Loucy (cell line): ENCODE measurements around the gene HMGCS1.

ENCODE experiments used
- H2AFZ ChIP-seq: fragments of 200-600 bp; sonication (generic); 2 replicates; pipeline ENCODE4 v1.6.0; 2016; ENCODE audit warnings: antibody characterized with exemption, mild to moderate bottlenecking, low read length, moderate library complexity
- H3F3A ChIP-seq: fragments of 200-600 bp; 2 replicates; pipeline ENCODE4 v1.6.0; 2016; ENCODE audit warnings: antibody characterized with exemption, low read depth, mild to moderate bottlenecking
- H3K27me3 ChIP-seq: fragments of 200-600 bp; sonication (generic); 2 replicates; pipeline ENCODE4 v1.6.1; 2014; ENCODE audit warnings: low read length, mild to moderate bottlenecking; ENCODE audit not compliant: insufficient read depth, poor library complexity, severe bottlenecking
- H3K36me3 ChIP-seq: fragments of 200-600 bp; sonication (generic); 2 replicates; pipeline ENCODE4 v1.6.1; 2016; ENCODE audit warnings: low read length; ENCODE audit not compliant: insufficient read depth
- H3K4me1 ChIP-seq: fragments of 200-600 bp; sonication (generic); 2 replicates; pipeline ENCODE4 v1.5.1; 2014; ENCODE audit warnings: low read length, mild to moderate bottlenecking; ENCODE audit not compliant: insufficient read depth, poor library complexity, severe bottlenecking
- H3K4me2 ChIP-seq: fragments of 200-600 bp; sonication (generic); 2 replicates; pipeline ENCODE4 v1.6.0; 2014; ENCODE audit warnings: antibody characterized with exemption, low read length, low read depth, mild to moderate bottlenecking; ENCODE audit not compliant: poor library complexity, severe bottlenecking
- H3K4me3 ChIP-seq: fragments of 200-600 bp; sonication (generic); 2 replicates; pipeline ENCODE4 v1.5.1; 2014; ENCODE audit warnings: low read length, mild to moderate bottlenecking, mixed read lengths; ENCODE audit not compliant: poor library complexity, severe bottlenecking
- H3K79me2 ChIP-seq: fragments of 200-600 bp; sonication (generic); 2 replicates; pipeline ENCODE4 v1.6.1; 2014; ENCODE audit warnings: low read length; ENCODE audit not compliant: insufficient read depth
- H3K9ac ChIP-seq: fragments of 200-600 bp; sonication (generic); 2 replicates; pipeline ENCODE4 v1.6.0; 2014; ENCODE audit warnings: mild to moderate bottlenecking, low read depth, low read length, moderate library complexity; ENCODE audit not compliant: poor library complexity, severe bottlenecking
- H3K9me2 ChIP-seq: fragments of 200-600 bp; sonication (generic); replicated peaks from 2 replicates; pipeline ENCODE4 v1.6.1; 2016; ENCODE audit warnings: low read depth, low read length, mixed read lengths
- H3K9me3 ChIP-seq: fragments of 200-600 bp; sonication (generic); 2 replicates; pipeline ENCODE4 v1.6.1; 2014; ENCODE audit warnings: mild to moderate bottlenecking, antibody characterized with exemption, low read length, low read depth; ENCODE audit not compliant: insufficient read depth
- H4K20me1 ChIP-seq: fragments of 200-600 bp; sonication (generic); 2 replicates; pipeline ENCODE4 v1.6.0; 2014; ENCODE audit warnings: antibody characterized with exemption, low read length, mild to moderate bottlenecking; ENCODE audit not compliant: insufficient read depth, poor library complexity, severe bottlenecking
- CTCF ChIP-seq: fragments of 200-600 bp; sonication (generic); conservative IDR thresholded peaks from 2 replicates; pipeline ENCODE4 v1.5.1; 2014; ENCODE audit warnings: mild to moderate bottlenecking, antibody characterized with exemption, low read length
- EZH2phosphoT487 ChIP-seq: fragments of 200-600 bp; IDR thresholded peaks from 2 replicates; pipeline ENCODE4 v1.6.1; 2018; ENCODE audit warnings: antibody characterized with exemption, mild to moderate bottlenecking, moderate library complexity, borderline replicate concordance

HMGCS1 gene

GRCh38 chr5:43251754-43252153, 61.5 kb downstream of the HMGCS1 start:
- H3K9me2 ChIP-seq: no peaks in the 10 kb centered on the region

DNA sequence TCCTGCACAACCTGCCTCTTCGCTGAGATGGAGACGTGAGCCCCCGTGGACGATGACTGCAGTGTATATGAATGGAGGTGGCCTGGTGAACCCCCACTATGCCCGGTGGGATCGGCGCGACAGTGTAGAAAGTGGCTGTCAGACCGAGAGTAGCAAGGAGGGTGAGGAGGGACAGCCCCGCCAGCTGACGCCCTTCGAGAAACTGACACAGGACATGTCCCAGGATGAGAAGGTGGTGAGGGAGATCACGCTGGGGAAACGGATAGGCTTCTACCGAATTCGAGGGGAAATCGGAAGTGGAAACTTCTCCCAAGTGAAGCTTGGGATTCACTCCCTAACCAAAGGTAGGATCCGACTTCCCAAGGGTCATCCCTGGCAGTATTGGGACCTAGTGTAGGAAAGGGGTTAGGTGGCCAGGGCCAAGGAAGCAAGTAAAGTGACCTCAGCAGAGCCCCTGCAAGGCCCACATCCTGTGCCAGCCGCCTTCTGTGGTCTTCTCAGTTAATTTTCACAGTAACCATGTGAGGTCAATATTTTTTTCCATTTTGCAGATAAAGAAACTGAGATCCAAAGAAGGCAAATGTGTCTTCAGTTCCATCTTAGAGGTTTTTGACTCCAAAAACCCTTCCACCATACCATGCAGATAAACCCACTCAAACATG, 67.4 kb downstream of the HMGCS1 start:
- Histone ChIP-seq H3F3A (no peaks in the 10 kb centered on the region), H3K4me2 (no peak overlapping the region), H3K4me1 (no peaks in the 10 kb centered on the region), H3K9me3 (no peaks in the 10 kb centered on the region), H3K9ac (no peak overlapping the region), H2AFZ (no peak overlapping the region), H4K20me1 (no peaks in the 10 kb centered on the region), H3K27me3 (no peaks in the 10 kb centered on the region), H3K9me2 (no peaks in the 10 kb centered on the region), H3K79me2 (no peaks in the 10 kb centered on the region), H3K36me3 (no peaks in the 10 kb centered on the region), H3K4me3 (no peak overlapping the region)
- TF ChIP-seq EZH2phosphoT487 (no peak), CTCF (no peak)

More at GRCh38 chr5:43251754-43252153, 61.5 kb downstream of the HMGCS1 start:
- no peaks in the 10 kb centered on the region for H4K20me1 ChIP-seq
- no peak for TF ChIP-seq CTCF
- TF ChIP-seq EZH2phosphoT487: no peak
- H3F3A ChIP-seq: no peaks in the 10 kb centered on the region
- no peaks in the 10 kb centered on the region for H3K9me3 ChIP-seq
- no peaks in the 10 kb centered on the region for H3K36me3 ChIP-seq
- no peaks in the 10 kb centered on the region for H3K27me3 ChIP-seq
- H3K4me2 ChIP-seq: no peak overlapping the region
- H3K9ac ChIP-seq: no peak overlapping the region
- H2AFZ ChIP-seq: no peak overlapping the region
- H3K4me3 ChIP-seq: no peak overlapping the region
- H3K4me1 ChIP-seq: no peaks in the 10 kb centered on the region
- H3K79me2 ChIP-seq: no peaks in the 10 kb centered on the region

- no peak overlapping the region for H2AFZ ChIP-seq
- no peak overlapping the region for H3K9ac ChIP-seq
- no peaks in the 10 kb centered on the region for H3K36me3 ChIP-seq
- no peak overlapping the region for H3K4me2 ChIP-seq
- H3F3A ChIP-seq: no peaks in the 10 kb centered on the region
- no peaks in the 10 kb centered on the region for H4K20me1 ChIP-seq
- H3K9me3 ChIP-seq: no peaks in the 10 kb centered on the region
- no peak for TF ChIP-seq EZH2phosphoT487
- no peak for TF ChIP-seq CTCF
- H3K27me3 ChIP-seq: no peaks in the 10 kb centered on the region
- no peaks in the 10 kb centered on the region for H3K79me2 ChIP-seq
- H3K9me2 ChIP-seq: no peaks in the 10 kb centered on the region
- H3K4me1 ChIP-seq: no peaks in the 10 kb centered on the region
- no peak overlapping the region for H3K4me3 ChIP-seq
Observed at GRCh38 chr5:43244823-43245565, 68.2 kb downstream of the HMGCS1 start.
